ENCODE results near the gene MTF2. TPM values are rescaled to one million over a fixed set of nuclear protein-coding genes. Genes with fewer than 3 reads are reported as not detected.
A peak's percentile ranks its signal among the peaks of the same experiment; 100 is the strongest.

MTF2 gene
- total RNA-seq, 1 experiment from 2014 or later, result 110 TPM

GRCh38 chr1:93142161-93142560 lies 63.1 kb downstream of the MTF2 start:
- H3K14ac ChIP-seq (ENCODE audit: insufficient read depth, low read length), result no peak overlapping the region
- no peaks in the 10 kb centered on the region for H3K4me1 Mint-ChIP-seq
- H3T11ph ChIP-seq (ENCODE audit: low read length), result no peak overlapping the region
- no peak for DNase-seq
- H3K9ac ChIP-seq (ENCODE audit: extremely low read depth, insufficient read length, low read length), result no peak overlapping the region
- no peak overlapping the region for H2BK12ac ChIP-seq (ENCODE audit: insufficient read length, low read depth, low read length)
- H3K4me3 Mint-ChIP-seq, result no peak overlapping the region
- no peak for TF ChIP-seq CTCF (conservative IDR thresholded peaks at IDR 0.05)
- no peaks in the 10 kb centered on the region for H3K9me3 ChIP-seq (ENCODE audit: control insufficient read depth, low read depth, low read length)
- no peak overlapping the region for H3K27ac ChIP-seq (ENCODE audit: insufficient read length, low read depth, low read length)
- H3K23ac ChIP-seq (ENCODE audit: insufficient read length, low read depth, low read length), result no peak overlapping the region
- no peak overlapping the region for H3K4ac ChIP-seq (ENCODE audit: low read depth, low read length)
- H3K79me2 ChIP-seq (ENCODE audit: insufficient read depth, low read length), result no peaks in the 10 kb centered on the region
- H3K36me3 Mint-ChIP-seq (ENCODE audit: insufficient read depth in 1 of 3, low read depth in 3 of 3), result peaks cover 14 to 43% (median 43%) of the 10 kb centered on the region in 3 experiments
- H4K5ac ChIP-seq (ENCODE audit: insufficient read length, low read depth, low read length), result no peak overlapping the region
- H4K20me1 ChIP-seq (ENCODE audit: control insufficient read depth, insufficient read depth, insufficient read length), result no peaks in the 10 kb centered on the region
- H4K91ac ChIP-seq (ENCODE audit: insufficient read length, low read depth, low read length), result no peak overlapping the region
- no peaks in the 10 kb centered on the region for H3K27me3 ChIP-seq (ENCODE audit: insufficient read depth, low read length)
- 100% methylated on average over 1 of the region's 2 CpGs for WGBS (ENCODE audit: extremely low coverage, insufficient read length, low lambda C conversion rate)
- H3K4me1 ChIP-seq (ENCODE audit: insufficient read depth, low read length), result no peaks in the 10 kb centered on the region
- no peak overlapping the region for H3K56ac ChIP-seq (ENCODE audit: insufficient read length, low read depth, low read length)
- H2BK120ac ChIP-seq (ENCODE audit: low read depth, low read length, poor library complexity, severe bottlenecking), result no peak overlapping the region
- 0 out of 7 replicates have a peak overlapping the region, but pooled peaks of 1 of the 3 experiments have one; percentile 67 for H3K27ac Mint-ChIP-seq
- H2BK15ac ChIP-seq (ENCODE audit: low read depth, low read length), result no peak overlapping the region
- H4K8ac ChIP-seq (replicated peaks; ENCODE audit: insufficient read length, low read depth, low read length), result no peak overlapping the region
- H3K27me3 Mint-ChIP-seq (ENCODE audit: low read depth), result no peaks in the 10 kb centered on the region; the same call in 1 of the 2 replicates
- H3K18ac ChIP-seq (ENCODE audit: insufficient read length, low read depth, low read length), result no peak overlapping the region
- no peaks in the 10 kb centered on the region for H3K9me3 Mint-ChIP-seq
- no peak overlapping the region for H2BK5ac ChIP-seq (ENCODE audit: insufficient read length, low read length)
- no peak overlapping the region for H2BK20ac ChIP-seq (ENCODE audit: low read depth, low read length, poor library complexity, severe bottlenecking)
- no peaks in the 10 kb centered on the region for H3K23me2 ChIP-seq (ENCODE audit: insufficient read length, low read depth, low read length, poor library complexity, severe bottlenecking)
- H3K79me1 ChIP-seq (ENCODE audit: insufficient read depth, low read depth, low read length, poor library complexity, severe bottlenecking), result peaks cover 2% of the 10 kb centered on the region
- H3K4me2 ChIP-seq (ENCODE audit: insufficient read depth, insufficient read length, low read length), result no peak overlapping the region
- no peak overlapping the region for H2AFZ ChIP-seq (ENCODE audit: low read length)
- no peak overlapping the region for H2AK5ac ChIP-seq (ENCODE audit: insufficient read length, low read length)
